DMS53 (cell line): ENCODE results near the gene THRB.

Source experiments
- DNase-seq: peaks from one replicate; lab custom pipeline; 2025; lab: John Stamatoyannopoulos, UW

The THRB gene

DNA sequence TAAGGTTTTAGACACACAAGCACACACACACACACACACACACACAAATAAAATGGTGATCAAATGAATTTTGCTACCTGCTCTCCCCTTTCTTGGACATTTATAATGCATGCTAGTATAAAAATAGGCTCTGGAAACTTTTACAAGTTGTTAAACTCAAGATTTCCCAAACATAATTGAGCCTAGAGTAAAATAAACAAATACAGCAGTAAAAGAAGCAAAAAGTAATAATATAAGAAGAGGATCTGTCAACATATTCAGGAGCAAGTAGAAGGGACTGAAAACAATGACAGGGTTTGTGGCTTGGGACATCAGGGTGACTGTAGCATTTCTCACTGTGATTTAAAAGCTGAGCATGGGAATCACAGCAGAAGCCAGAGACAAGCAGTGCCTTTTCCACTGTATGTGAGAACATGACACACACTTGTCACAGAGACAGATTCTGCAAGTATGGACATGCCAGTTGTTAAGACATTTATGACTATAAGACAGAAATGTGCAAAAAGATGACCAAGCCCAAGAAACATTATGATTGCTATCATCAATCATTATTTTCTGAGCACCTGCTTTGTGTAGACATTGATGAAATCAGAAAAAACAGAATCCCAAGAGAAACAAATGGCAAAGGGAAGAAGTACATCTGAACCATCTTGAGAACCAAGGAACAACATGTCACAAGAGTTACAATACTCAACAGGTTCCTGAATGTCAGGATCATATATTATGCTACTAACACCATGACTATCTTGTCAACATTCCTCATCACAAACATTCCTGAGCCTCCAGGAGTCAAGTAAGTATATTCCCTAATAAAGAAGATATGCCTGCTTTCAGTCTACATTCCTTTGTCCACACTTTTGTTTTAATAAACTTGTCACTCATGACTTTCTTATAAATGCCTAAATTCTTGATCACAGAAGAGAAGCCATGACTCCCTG is 7.1 kb downstream of the THRB start:
- DNase-seq, result no peak

GRCh38 chr3:24485511-24485910 is 9.1 kb downstream of the THRB start:
- no peak for DNase-seq

- no peak for DNase-seq
Measured at GRCh38 chr3:24483873-24484272, 10.8 kb downstream of the THRB start.

GRCh38 chr3:24482096-24482705 is 12.4 kb downstream of the THRB start:
- DNase-seq, result no peak

DNA sequence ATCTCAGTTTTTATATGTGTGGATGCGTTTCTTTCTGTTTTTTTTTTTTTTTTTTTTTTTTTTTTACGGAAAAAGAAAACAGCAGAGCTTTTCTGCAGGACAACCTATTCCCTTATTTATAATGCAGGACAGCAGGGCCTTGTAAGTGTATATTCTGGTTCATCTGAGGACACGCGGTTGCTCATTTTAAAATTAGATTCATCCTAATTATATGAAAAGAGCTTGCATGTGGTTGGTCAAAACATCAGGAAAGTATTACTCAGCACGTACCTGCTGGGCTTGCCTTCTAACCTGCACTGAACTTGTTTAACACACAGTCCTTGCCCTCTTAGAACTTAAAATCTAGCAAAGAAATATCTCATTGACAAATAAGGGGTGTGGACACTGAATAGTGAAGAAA is 13.5 kb downstream of the THRB start:
- no peak for DNase-seq

DNA sequence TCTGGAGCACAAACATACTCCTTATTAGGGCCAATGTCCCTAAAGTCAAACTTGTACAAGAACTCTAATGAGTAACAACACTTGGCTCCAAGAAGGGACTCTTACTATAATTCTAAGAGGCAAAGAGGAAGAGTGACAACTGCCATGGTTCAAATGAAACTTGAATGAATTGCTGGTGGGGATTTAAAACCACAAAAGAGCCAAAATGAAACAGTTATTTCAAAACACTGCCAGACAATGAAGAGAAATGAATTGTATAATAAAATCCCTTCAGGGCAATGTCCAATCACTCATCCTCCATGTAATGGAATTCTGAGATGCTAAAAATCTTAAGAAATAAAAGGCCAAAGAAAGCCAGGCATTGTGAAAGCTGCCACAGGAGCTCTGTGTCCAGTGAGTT is 14.2 kb downstream of the THRB start:
- DNase-seq, result no peak

DNA sequence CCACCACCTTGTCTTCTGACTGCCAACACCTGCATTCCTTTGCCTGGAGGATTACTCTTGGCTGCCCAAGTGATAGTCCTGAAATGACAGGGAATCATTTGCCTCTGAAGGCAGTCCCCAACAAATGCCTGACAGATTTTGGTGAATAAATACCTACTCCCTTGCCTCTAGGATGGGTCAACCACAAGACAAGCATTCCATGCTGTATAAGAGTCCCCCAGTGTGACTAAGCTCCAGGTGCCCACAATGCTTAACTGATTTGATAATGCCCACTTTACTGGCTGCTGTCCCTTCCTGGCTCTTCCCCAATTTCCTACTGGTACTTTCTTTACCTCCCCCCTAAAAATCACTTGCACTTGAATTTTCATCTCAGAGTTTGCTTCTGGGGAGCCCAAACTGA is 14.8 kb downstream of the THRB start:
- no peak for DNase-seq

- no peak for DNase-seq
Measured at GRCh38 chr3:24476871-24477656, 17.6 kb downstream of the THRB start.

DNA sequence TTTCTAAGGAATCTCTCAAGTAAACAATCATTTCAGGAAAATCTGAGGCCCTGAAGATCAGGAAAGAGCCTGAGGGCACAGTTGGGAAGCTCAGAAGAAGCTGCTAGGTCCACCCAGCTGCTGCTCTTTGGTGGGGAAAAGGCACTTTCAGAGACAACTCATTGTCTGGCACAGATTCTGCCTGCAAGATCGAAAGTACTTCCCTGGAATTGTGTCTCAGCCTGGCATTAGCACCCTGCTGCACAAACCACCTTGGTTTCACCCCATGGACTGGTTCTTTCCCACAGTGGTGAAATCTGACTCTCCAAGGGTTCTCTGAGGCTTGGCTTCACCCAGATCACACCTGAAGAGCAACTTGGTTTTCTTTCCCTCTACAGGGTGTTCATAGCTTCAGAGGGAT is 18.7 kb downstream of the THRB start:
- no peak for DNase-seq

- no peak for DNase-seq
Measured at GRCh38 chr3:24474862-24475261, 19.8 kb downstream of the THRB start.

DNA sequence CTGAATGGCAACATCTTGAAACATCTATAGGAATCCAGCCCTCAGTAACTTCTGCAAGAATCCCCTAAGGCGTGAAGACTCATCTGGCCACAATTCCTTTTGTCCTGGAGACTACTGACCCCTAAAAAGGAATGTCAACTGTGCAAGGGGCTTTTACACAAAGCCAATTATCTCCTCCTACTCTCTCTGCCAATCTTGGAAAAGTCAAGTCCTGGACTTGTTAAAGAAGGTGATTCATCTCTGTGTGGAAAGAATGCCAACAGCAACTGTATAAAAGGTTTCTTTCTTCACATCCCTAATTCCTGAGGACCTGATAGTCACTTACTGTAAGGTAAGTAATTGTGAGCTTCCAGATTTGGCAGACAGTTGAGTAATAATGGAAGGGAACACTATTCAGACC is 22.3 kb downstream of the THRB start:
- DNase-seq, result no peak

- DNase-seq, result no peak
Measured at GRCh38 chr3:24471486-24471885, 23.2 kb downstream of the THRB start.

- DNase-seq, result no peak
Measured at GRCh38 chr3:24470277-24470676, 24.4 kb downstream of the THRB start.

GRCh38 chr3:24464389-24464788 is 30.3 kb downstream of the THRB start:
- no peak for DNase-seq

DNA sequence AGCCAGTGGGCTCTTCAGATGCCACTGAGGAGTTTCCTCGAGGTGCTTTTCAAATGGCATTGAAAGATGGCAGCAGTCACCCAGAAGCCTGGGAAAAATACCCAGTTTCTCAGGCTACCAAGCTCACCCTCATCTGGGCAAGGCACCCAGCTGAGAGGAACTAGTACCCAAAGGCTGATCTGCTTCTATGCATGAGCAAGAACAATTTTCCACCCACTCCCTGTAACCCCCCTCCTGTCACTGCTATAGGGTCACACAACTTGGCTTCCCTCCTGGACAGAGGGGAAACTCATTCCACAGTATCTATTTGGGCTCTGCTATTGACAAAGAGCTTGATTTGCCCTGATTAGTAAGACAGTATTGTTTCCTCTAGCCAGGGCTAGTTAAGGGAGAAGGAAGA is 31.9 kb downstream of the THRB start:
- no peak for DNase-seq

GRCh38 chr3:24460974-24461373 is 33.7 kb downstream of the THRB start:
- DNase-seq, result no peak

DNA sequence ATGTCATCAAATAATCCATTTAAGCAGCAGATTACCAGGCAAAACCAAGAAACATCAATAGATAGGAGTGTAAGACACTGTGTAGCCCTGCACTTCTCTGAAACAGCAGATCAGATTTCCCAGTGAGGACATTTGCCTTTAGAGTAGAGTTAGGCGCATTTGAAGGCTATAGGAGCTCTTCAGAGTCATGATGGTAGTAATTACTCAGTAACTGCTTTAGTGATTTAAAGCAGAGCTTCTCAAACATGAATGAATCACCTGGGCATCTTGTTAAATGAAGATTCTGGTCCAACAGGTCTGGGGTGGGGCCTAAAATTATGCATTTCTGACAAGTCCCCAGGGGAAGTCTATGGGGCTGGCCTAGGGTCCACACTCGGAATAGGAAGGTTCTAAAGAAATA is 36.9 kb downstream of the THRB start:
- DNase-seq, result no peak

DNA sequence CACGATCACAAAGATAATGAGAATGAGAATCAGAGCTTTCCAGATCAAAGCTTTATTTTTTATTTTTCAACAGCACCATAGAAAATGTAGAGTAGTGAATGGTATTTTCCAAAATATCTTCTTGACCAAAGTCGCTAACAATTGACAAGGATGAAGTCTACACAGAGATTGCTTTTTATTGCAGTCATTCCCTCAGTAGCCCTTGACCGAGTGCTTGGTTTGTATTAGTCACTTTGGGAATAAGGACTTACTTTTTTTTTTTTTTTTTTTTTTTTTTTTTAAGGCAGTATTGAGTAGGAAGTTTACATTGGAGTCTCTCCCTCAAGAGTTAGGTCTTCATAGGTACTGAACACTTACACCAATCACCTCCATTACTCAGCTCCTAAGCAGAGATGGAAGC is 39.8 kb downstream of the THRB start:
- DNase-seq, result no peak

DNA sequence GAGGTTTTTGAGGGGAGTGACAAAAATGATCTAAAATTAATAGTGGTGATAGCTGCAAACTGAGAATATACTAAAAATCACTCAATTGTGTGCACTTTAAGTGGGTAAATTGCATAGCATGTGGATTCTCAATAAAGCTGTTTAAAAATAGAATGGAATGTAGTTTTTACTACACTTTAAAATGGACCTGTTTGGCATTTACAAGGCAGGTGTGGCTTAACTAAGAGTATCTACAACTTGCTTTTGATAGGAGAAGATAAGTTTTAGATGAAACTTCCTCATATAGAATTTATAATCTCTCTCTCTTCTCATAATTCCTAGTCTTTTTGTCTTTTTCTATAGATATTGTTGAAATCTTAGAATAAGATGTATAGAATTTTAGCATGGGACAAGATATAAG is 40.3 kb downstream of the THRB start:
- DNase-seq, result no peak

- no peak for DNase-seq
Measured at GRCh38 chr3:24451461-24452099, 43.1 kb downstream of the THRB start.

DNA sequence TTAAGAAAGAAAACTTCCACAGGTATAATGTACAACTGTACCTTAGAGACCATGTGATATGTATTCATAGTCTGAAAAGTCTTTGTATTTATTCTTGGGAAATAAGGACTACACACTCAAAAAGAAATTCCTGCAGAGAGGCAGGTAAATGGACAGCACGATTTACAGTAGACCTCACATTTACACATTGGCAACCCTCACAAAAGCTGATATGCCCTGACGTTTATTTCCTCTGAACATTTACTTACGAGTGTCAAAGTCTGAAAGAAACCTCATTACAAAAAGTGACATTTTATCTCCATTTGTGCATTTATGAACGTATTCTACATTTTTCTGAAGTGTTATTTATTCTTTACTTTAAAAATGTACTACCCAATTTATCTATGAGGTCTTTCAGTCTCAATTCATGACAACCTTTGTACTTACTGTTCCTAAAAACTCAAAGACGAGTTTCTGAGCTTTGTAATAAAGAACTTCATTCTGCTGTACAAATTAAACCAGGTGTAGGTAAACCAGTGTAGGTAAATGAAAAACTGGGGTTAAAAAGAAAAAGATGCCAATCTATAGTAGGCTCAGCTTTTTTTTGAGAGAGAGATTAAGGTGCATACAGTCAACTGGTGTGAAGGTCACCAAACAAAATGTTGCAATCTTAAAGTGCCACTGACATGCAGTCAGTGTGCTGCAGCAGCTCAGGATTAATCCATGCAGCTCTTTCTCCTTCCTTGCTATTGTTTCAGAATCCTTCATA is 44.3 kb downstream of the THRB start:
- DNase-seq, result no peak

- no peak for DNase-seq
Measured at GRCh38 chr3:24447836-24448235, 46.8 kb downstream of the THRB start.
